C4-2B (cell line): ENCODE results near the gene STIM1.
"Not testable (repeated sequence)": the region's sequence is repeated elsewhere in the genome, so short reads cannot be mapped to it uniquely, and the experiment has no call there.

Experiments used
- CTCF ChIP-seq: fragments of 450-650 bp; conservative IDR thresholded peaks from 2 replicates; pipeline ENCODE4 v1.5.1; 2017; ENCODE audit warnings: mild to moderate bottlenecking
- ZFX ChIP-seq: fragments of 450-650 bp; IDR thresholded peaks from 2 replicates; pipeline ENCODE4 v1.6.1; 2017

GRCh38 chr11:3860898-3861393, 5.5 kb downstream of the STIM1 start:
- not testable (repeated sequence) for TF ChIP-seq CTCF, ZFX
